ENCODE measurements around the gene LRRC9.

LRRC9 gene

DNA sequence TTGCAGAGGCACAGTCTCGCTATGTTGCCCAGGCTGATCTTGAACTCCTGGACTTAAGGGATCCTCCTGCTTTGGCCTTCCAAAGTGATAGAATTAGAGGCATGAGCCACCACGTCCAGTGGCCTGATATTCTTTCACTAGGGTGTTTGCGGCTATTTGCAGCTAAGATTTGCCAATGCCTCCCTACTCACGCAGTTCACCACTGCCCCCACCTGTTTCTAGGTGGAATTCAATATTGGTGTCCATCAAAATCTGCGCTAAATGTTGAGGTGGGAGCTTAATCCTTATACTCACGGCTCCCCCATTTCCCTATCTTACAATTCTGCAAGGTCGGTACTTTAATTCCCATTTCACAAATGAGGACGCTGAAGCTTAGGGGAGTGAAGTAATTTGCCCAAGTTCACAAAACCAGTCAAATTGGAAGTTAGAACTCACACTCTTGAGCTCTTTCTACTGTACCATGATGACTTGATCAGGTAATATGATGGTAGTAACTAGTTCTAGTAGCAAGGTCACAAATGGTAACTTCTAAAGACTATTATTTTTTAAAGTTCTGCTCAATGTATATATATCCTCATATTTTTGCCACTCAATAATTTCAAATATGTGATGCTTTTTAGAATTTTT lies 22.1 kb upstream of the LRRC9 start:
- TF ChIP-seq, protein P1, sequence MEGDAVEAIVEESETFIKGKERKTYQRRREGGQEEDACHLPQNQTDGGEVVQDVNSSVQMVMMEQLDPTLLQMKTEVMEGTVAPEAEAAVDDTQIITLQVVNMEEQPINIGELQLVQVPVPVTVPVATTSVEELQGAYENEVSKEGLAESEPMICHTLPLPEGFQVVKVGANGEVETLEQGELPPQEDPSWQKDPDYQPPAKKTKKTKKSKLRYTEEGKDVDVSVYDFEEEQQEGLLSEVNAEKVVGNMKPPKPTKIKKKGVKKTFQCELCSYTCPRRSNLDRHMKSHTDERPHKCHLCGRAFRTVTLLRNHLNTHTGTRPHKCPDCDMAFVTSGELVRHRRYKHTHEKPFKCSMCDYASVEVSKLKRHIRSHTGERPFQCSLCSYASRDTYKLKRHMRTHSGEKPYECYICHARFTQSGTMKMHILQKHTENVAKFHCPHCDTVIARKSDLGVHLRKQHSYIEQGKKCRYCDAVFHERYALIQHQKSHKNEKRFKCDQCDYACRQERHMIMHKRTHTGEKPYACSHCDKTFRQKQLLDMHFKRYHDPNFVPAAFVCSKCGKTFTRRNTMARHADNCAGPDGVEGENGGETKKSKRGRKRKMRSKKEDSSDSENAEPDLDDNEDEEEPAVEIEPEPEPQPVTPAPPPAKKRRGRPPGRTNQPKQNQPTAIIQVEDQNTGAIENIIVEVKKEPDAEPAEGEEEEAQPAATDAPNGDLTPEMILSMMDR (conservative IDR thresholded peaks at IDR 0.05; ENCODE audit: low read depth, low read length), result peak; percentile 72
- no peak overlapping the region for H3K4me3 ChIP-seq (ENCODE audit: low read length)
- no peak for DNase-seq (ENCODE audit: low read depth)

DNA sequence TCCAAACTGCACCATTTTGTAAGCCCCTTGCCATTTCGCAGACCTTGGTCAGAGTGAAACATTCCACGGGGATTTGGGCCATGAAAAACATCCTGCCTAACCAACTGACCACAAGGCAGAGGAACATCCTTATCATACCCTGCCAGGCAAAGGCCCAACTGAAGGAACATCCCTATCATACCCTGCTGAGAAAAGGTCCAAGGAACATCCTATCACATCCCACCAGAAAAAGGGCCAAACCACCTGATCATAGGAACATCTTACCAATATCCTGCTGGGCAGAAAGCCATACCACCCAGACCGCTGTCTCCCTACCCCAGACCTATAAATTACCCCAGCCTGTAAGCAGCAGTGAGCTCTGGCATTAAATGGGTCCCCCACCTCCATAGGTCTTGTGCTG lies 19.4 kb upstream of the LRRC9 start:
- no peak for DNase-seq (ENCODE audit: low read depth)
- TF ChIP-seq, protein P1 (conservative IDR thresholded peaks at IDR 0.05; ENCODE audit: low read depth, low read length), result no peak
- H3K4me3 ChIP-seq (ENCODE audit: low read length), result no peak overlapping the region

DNA sequence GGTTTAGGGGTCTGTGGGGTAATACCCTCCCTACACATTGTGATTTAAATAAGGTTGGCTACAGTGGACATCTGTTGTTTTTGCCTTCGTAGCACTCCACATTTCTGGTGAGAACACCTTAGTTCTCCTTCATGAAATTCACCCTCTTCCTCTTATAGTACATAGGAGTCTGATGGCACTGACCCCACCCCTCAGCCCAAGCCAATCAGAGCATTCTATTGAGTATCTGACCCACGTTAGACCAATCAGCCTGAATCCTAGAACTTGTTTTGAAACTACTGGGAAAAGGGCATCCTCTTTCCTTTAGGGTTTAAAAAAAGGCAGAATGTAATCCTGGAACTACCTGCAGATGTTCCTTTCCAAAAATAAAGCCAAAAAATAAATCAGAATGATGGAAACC lies 15.8 kb upstream of the LRRC9 start:
- no peak overlapping the region for H3K4me3 ChIP-seq (ENCODE audit: low read length)
- DNase-seq (ENCODE audit: low read depth), result no peak
- TF ChIP-seq, protein P1 (conservative IDR thresholded peaks at IDR 0.05; ENCODE audit: low read depth, low read length), result no peak

DNA sequence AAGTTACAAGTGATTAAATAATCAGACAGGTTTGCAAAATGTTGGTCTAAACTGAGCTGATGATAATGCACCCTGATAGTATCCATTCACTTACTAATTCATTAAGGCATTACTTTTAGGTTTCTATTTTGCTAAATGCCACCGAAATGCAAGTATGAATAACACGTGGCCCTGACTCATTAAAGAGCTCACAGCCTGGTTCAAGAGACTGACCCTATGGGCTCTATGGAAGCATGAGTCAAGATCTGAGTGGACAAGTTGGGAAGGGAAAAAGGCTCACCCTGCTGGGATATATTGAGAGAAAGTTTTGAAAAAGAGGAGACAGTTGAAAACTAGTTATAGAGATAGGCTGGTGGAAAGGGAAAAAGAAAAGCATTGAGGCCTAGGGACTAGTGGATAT lies 14.8 kb upstream of the LRRC9 start:
- peak; percentile 50 for DNase-seq (ENCODE audit: low read depth)
- TF ChIP-seq, protein P1 (conservative IDR thresholded peaks at IDR 0.05; ENCODE audit: low read depth, low read length), result no peak
- no peak overlapping the region for H3K4me3 ChIP-seq (ENCODE audit: low read length)

DNA sequence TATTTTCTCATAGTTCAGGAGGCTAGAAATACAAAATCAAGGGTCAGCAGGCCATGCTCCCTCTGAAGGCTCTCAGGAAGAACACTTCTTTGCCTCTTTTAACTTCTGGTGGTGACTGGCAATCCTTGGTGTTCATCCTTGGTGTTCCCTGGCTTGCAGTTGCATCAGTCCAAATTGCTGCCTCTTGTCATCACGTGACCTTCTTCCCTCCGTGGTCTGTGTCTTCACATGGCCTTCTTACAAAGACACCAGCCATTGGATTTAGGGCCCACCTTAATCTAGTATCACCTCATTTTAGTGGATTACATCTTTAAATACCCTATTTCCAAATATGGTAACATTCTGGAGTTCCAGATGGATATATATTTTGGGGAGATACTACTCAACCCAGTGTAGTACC lies 7.5 kb upstream of the LRRC9 start:
- no peak overlapping the region for H3K4me3 ChIP-seq (ENCODE audit: low read length)
- DNase-seq (ENCODE audit: low read depth), result no peak
- TF ChIP-seq, protein P1 (conservative IDR thresholded peaks at IDR 0.05; ENCODE audit: low read depth, low read length), result no peak

DNA sequence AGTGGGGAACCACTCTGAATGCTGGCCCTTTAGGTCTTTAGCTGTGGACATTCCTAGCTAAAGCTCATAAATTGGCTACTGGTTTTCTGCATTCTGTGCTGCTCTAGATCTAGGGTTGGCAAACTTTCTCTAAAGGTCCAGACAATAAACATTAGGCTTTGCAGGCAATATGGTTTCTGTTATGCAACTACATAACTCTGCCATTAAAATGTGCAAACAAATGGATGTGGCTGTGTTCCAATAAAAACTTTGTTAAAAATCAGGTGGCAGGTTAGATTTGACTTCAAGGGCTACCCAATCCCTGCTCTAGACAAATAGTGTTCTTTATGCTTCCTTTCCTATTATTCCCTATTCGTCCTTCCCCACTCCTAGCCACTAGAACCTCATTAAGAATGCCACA lies 6.8 kb upstream of the LRRC9 start:
- no peak overlapping the region for H3K4me3 ChIP-seq (ENCODE audit: low read length)
- no peak for DNase-seq (ENCODE audit: low read depth)
- TF ChIP-seq, protein P1 (conservative IDR thresholded peaks at IDR 0.05; ENCODE audit: low read depth, low read length), result no peak

DNA sequence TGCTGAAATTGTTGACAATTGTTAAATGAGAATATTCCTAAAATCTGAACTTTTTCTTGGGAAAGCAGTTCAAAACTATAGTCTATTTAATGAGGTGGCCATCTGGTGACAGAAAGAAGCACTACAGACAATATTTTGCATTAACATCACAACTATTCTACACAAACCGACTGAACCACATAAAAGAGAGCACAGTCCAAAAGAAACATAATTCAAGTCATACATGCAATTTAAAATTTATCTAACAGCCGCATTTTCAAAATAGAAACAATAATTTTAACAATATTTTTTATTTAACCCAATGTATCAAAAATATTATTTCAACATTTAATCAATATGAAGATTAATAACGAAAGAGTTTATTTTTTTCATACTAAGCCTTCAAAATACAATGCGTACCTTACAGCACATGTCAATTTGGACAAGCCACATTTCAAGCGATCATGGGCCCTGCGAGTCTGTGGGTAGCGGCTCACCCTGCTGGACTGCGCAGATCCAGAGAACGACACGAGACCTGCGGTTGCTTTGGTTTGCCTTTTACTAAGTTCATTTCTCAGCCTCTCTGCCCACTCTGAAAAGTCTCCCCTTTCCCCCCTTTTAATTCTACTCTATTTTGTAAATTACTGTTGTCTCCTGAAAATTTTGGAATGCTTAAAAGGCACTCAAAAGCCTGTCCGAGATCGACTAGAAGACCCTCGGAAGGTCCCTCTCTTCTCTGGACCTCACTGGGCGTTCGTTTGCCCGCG lies 947 bp upstream of the LRRC9 start:
- peak overlapping the region; percentile 77 for H3K4me3 ChIP-seq (ENCODE audit: low read length)
- no peak for DNase-seq (ENCODE audit: low read depth)
- TF ChIP-seq, protein P1 (conservative IDR thresholded peaks at IDR 0.05; ENCODE audit: low read depth, low read length), result peak; percentile 52

Data from retinal pigment epithelial cell (primary cell).